ENCODE data around the gene UNK. TPM values are rescaled to one million over a fixed set of nuclear protein-coding genes. Genes with fewer than 3 reads are reported as not detected.

Gene UNK
- total and polyA plus RNA-seq, 4 donors: 4.0 to 16.4 (median 8.9) TPM

DNA sequence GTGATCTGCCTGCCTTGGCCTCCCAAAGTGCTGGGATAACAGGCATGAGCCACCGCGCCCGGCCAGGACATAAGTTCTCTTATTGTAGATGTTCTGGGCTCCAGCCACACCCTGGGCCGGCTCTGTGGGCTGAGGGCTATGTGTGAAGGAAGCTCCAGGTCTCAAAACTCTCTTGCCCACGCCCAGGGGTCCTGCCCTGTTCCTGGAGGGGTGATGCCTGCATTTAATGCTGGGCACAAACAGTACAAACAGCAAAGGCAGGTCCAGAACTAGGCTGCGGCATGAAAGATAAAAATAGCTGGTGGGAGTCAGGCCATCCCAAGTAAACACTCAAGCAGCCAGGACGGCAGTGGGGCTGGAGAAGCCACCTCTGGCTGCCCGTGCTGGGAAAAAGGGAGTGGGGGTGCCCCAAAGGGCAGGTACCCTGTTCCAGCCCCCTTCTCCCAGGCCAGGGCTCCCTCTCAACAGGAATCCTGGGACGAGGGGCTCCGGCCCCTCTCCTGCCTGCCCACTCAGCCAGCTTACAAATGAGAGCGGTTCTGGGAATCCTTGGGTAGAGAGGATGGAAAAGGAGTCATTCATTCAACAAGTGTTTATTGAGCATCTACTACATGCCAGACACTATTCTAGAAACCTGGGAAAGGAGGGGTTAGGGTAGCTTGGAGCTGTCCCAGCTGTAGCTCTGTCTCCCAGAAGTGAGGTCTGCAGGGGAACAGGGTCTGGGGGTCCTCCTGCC lies 89.1 kb downstream of the UNK start:
- Histone ChIP-seq H3K36me3 (ENCODE audit: control insufficient read depth in 4 of 4, insufficient read depth in 3 of 4, low read depth in 1 of 4, low read length in 3 of 4) (peaks cover 0 to 7% (median 3%) of the 10 kb centered on the region in 4 donors), H3K4me1 (ENCODE audit: control insufficient read depth in 4 of 4, insufficient read depth in 4 of 4, low read length in 3 of 4) (peaks cover 12 to 37% (median 23%) of the 10 kb centered on the region in 4 donors), H3K27me3 (ENCODE audit: control insufficient read depth in 4 of 4, insufficient read depth in 4 of 4, low read length in 3 of 4) (no peaks in the 10 kb centered on the region), H3K9ac (ENCODE audit: low read depth in 1 of 2, low read length in 2 of 2) (no peak overlapping the region), H3K27ac (ENCODE audit: low read depth in 1 of 2, low read length in 2 of 2) (no peak overlapping the region), H3K9me3 (ENCODE audit: control insufficient read depth in 4 of 4, low read length in 3 of 4) (no peaks in the 10 kb centered on the region), H3K4me3 (ENCODE audit: low read depth in 1 of 3, low read length in 3 of 3) (no peak overlapping the region)
- 85% methylated on average over 11 of the region's 11 CpGs for WGBS
- no peak for DNase-seq (ENCODE audit: low spot score)
- no peak for TF ChIP-seq RXRA (IDR thresholded peaks at IDR 0.05)
- TF ChIP-seq, protein P1, sequence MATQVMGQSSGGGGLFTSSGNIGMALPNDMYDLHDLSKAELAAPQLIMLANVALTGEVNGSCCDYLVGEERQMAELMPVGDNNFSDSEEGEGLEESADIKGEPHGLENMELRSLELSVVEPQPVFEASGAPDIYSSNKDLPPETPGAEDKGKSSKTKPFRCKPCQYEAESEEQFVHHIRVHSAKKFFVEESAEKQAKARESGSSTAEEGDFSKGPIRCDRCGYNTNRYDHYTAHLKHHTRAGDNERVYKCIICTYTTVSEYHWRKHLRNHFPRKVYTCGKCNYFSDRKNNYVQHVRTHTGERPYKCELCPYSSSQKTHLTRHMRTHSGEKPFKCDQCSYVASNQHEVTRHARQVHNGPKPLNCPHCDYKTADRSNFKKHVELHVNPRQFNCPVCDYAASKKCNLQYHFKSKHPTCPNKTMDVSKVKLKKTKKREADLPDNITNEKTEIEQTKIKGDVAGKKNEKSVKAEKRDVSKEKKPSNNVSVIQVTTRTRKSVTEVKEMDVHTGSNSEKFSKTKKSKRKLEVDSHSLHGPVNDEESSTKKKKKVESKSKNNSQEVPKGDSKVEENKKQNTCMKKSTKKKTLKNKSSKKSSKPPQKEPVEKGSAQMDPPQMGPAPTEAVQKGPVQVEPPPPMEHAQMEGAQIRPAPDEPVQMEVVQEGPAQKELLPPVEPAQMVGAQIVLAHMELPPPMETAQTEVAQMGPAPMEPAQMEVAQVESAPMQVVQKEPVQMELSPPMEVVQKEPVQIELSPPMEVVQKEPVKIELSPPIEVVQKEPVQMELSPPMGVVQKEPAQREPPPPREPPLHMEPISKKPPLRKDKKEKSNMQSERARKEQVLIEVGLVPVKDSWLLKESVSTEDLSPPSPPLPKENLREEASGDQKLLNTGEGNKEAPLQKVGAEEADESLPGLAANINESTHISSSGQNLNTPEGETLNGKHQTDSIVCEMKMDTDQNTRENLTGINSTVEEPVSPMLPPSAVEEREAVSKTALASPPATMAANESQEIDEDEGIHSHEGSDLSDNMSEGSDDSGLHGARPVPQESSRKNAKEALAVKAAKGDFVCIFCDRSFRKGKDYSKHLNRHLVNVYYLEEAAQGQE (IDR thresholded peaks at IDR 0.05): no peak
- no peak for TF ChIP-seq HNF4G (IDR thresholded peaks at IDR 0.05)
- TF ChIP-seq HNF4A (conservative IDR thresholded peaks at IDR 0.05): no peak
- TF ChIP-seq FOXA1 (IDR thresholded peaks at IDR 0.05): no peak
- no peak for TF ChIP-seq SP1 (IDR thresholded peaks at IDR 0.05)
- TF ChIP-seq YY1 (IDR thresholded peaks at IDR 0.05): no peak
- TF ChIP-seq RAD21 (IDR thresholded peaks at IDR 0.05): no peak
- TF ChIP-seq TAF1 (conservative IDR thresholded peaks at IDR 0.05): no peak
- TF ChIP-seq JUND (IDR thresholded peaks at IDR 0.05): no peak
- no peak for TF ChIP-seq EGR1 (IDR thresholded peaks at IDR 0.05; ENCODE audit: low read depth in 2 of 2)
- TF ChIP-seq, protein P2, sequence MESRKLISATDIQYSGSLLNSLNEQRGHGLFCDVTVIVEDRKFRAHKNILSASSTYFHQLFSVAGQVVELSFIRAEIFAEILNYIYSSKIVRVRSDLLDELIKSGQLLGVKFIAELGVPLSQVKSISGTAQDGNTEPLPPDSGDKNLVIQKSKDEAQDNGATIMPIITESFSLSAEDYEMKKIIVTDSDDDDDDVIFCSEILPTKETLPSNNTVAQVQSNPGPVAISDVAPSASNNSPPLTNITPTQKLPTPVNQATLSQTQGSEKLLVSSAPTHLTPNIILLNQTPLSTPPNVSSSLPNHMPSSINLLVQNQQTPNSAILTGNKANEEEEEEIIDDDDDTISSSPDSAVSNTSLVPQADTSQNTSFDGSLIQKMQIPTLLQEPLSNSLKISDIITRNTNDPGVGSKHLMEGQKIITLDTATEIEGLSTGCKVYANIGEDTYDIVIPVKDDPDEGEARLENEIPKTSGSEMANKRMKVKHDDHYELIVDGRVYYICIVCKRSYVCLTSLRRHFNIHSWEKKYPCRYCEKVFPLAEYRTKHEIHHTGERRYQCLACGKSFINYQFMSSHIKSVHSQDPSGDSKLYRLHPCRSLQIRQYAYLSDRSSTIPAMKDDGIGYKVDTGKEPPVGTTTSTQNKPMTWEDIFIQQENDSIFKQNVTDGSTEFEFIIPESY (IDR thresholded peaks at IDR 0.05): no peak
- TF ChIP-seq, protein P3, sequence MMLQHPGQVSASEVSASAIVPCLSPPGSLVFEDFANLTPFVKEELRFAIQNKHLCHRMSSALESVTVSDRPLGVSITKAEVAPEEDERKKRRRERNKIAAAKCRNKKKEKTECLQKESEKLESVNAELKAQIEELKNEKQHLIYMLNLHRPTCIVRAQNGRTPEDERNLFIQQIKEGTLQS (IDR thresholded peaks at IDR 0.05): no peak
- no peak for TF ChIP-seq GABPA (IDR thresholded peaks at IDR 0.05 in 1 of 2, conservative IDR thresholded peaks at IDR 0.05 in 1 of 2)
- no peak for TF ChIP-seq NR2F2 (IDR thresholded peaks at IDR 0.05)
- no peak for TF ChIP-seq FOXA2 (IDR thresholded peaks at IDR 0.05)
- TF ChIP-seq, protein P4, sequence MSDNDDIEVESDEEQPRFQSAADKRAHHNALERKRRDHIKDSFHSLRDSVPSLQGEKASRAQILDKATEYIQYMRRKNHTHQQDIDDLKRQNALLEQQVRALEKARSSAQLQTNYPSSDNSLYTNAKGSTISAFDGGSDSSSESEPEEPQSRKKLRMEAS (IDR thresholded peaks at IDR 0.05): no peak
- TF ChIP-seq, protein P5, sequence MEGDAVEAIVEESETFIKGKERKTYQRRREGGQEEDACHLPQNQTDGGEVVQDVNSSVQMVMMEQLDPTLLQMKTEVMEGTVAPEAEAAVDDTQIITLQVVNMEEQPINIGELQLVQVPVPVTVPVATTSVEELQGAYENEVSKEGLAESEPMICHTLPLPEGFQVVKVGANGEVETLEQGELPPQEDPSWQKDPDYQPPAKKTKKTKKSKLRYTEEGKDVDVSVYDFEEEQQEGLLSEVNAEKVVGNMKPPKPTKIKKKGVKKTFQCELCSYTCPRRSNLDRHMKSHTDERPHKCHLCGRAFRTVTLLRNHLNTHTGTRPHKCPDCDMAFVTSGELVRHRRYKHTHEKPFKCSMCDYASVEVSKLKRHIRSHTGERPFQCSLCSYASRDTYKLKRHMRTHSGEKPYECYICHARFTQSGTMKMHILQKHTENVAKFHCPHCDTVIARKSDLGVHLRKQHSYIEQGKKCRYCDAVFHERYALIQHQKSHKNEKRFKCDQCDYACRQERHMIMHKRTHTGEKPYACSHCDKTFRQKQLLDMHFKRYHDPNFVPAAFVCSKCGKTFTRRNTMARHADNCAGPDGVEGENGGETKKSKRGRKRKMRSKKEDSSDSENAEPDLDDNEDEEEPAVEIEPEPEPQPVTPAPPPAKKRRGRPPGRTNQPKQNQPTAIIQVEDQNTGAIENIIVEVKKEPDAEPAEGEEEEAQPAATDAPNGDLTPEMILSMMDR (IDR thresholded peaks at IDR 0.05; ENCODE audit: low read depth, low read length, missing input control): no peak
